Gastroesophageal sphincter (tissue), 4 donors: ENCODE measurements around the gene SYCE1. TPM values are rescaled to one million over a fixed set of nuclear protein-coding genes. Genes with fewer than 3 reads are reported as not detected.

Source experiments
- ATAC-seq: fragments of 150-250 bp; one replicate; pipeline ENCODE4 v1.9.1; 2016; ENCODE audit warnings: mild to moderate bottlenecking, moderate library complexity
- H3K27ac ChIP-seq, 4 donors: fragments of 200-600 bp; sonication (generic) in 3 of 4; 1 replicate in 3 of 4; 2 replicates in 1 of 4; pipeline ENCODE4 v1.5.1; 2016 to 2019
- H3K27me3 ChIP-seq: fragments of 200-600 bp; sonication (generic); one replicate; pipeline ENCODE4 v1.5.1; 2019
- H3K36me3 ChIP-seq, 2 donors: fragments of 200-600 bp; sonication (generic); one replicate each; pipeline ENCODE4 v1.5.1; 2019; ENCODE audit warnings: control low read depth in 1 of 2
- H3K4me1 ChIP-seq, 3 donors: fragments of 200-600 bp; sonication (generic); 1 replicate in 2 of 3; 2 replicates in 1 of 3; pipeline ENCODE4 v1.5.1; 2016 to 2019; ENCODE audit warnings: control low read depth in 2 of 3
- H3K4me3 ChIP-seq, 2 donors: fragments of 200-600 bp; sonication (generic); one replicate each; pipeline ENCODE4 v1.5.1; 2019; ENCODE audit warnings: mild to moderate bottlenecking in 1 of 2, moderate library complexity in 1 of 2
- H3K9me3 ChIP-seq, 3 donors: fragments of 200-600 bp; sonication (generic); one replicate each; pipeline ENCODE4 v1.5.1; 2017 to 2019; ENCODE audit warnings: control low read depth in 2 of 3
- CTCF ChIP-seq, 4 experiments: fragments of 200-600 bp in 2 of 4; fragments of 450-650 bp in 2 of 4; sonication (generic) in 1 of 4; IDR thresholded peaks; one replicate each; pipeline ENCODE4 v1.5.1; 2017 to 2019; ENCODE audit warnings: antibody characterized with exemption in 4 of 4, mild to moderate bottlenecking in 2 of 4, moderate library complexity in 2 of 4
- EP300 ChIP-seq: sonication (generic); formaldehyde crosslinking; IDR thresholded peaks from one replicate; pipeline ENCODE4 v1.6.1; 2017; ENCODE audit warnings: antibody characterized with exemption, mild to moderate bottlenecking
- POLR2A ChIP-seq, 2 donors: fragments of 450-650 bp; IDR thresholded peaks; one replicate each; pipeline ENCODE4 v1.6.1; 2017; ENCODE audit warnings: antibody characterized with exemption in 2 of 2, mild to moderate bottlenecking in 2 of 2, moderate library complexity in 1 of 2
- POLR2AphosphoS5 ChIP-seq: sonication (generic); formaldehyde crosslinking; IDR thresholded peaks from one replicate; pipeline ENCODE4 v1.6.1; 2017; ENCODE audit warnings: antibody characterized with exemption
- WGBS, 2 donors: methylation state at CpG; one replicate each; pipeline ENCODE4 v1.1.5; 2018; ENCODE audit warnings: low coverage in 1 of 2; 5-methylcytosine and 5-hydroxymethylcytosine counted together
- total RNA-seq, 4 donors: library from RNA; depleted of rRNA; stranded (reverse); fragments of >200 nt; gene quantifications; one replicate each; pipeline ENCODE4 v1.1.0, GENCODE V29; 2016

Gene SYCE1
- total RNA-seq, 4 donors from 2014 or later = 0.39 to 10.4 TPM; not detected in 2

GRCh38 chr10:133511408-133511807, 54.0 kb downstream of the SYCE1 start:
- ATAC-seq = no peak
- H3K4me1 ChIP-seq = no peaks in the 10 kb centered on the region
- H3K27me3 ChIP-seq = no peaks in the 10 kb centered on the region
- H3K9me3 ChIP-seq = peaks cover 0 to 18% (median 0%) of the 10 kb centered on the region in 3 donors
- H3K4me3 ChIP-seq = no peak overlapping the region
- H3K36me3 ChIP-seq = peaks cover 0 to 7% of the 10 kb centered on the region in 2 donors
- 83 to 88% methylated on average over 4 of the region's 4 CpGs for WGBS, 2 donors
- TF ChIP-seq POLR2AphosphoS5 (no peak), POLR2A (IDR thresholded peaks at IDR 0.05) (no peak), CTCF (IDR thresholded peaks at IDR 0.05) (no peak), EP300 (no peak)
- no peak overlapping the region for H3K27ac ChIP-seq

DNA sequence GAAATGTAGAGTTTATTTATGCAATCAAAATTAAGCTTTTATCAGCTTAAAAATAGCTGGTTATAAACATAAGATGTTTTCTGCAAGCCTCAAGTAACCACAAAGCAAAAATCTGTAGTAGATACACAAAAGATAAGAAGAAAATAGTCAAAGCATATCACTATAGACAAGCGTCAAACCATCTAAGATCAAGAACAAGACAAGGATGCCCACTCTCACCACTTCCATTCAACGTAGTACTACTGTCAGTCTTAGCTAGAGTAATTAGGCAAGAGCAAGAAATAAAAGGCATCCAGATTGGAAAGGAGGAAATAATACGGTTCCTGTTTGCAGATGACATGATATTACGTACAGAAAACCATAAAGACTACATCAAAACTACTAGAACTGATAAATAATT, 55.7 kb downstream of the SYCE1 start:
- Histone ChIP-seq H3K36me3 (peaks cover 0 to 11% of the 10 kb centered on the region in 2 donors), H3K27me3 (no peaks in the 10 kb centered on the region), H3K4me1 (no peaks in the 10 kb centered on the region), H3K9me3 (peaks cover 0 to 18% (median 0%) of the 10 kb centered on the region in 3 donors), H3K4me3 (no peak overlapping the region), H3K27ac (no peak overlapping the region)
- 73 to 77% methylated on average over 4 of the region's 4 CpGs for WGBS, 2 donors
- TF ChIP-seq POLR2AphosphoS5 (no peak), POLR2A (IDR thresholded peaks at IDR 0.05) (no peak), CTCF (IDR thresholded peaks at IDR 0.05) (no peak), EP300 (no peak)
- ATAC-seq = no peak

Other genes starting within 250 kb of the SYCE1 start
- gene CALY, start 228.7 kb downstream of the SYCE1 start, total RNA-seq = 1 to 10 TPM in 2 of 4 donors, under 1 TPM in 1, not detected in 1; 0.47 to 1.5 (median 1.5) TPM
- not detected for gene PRAP1, start 218.2 kb downstream of the SYCE1 start, total RNA-seq
- gene FUOM, start 207.6 kb downstream of the SYCE1 start, total RNA-seq = 10 to 100 TPM in 2 of 4 donors, 1 to 10 TPM in 2; 5.4 to 15.7 (median 10.8) TPM
- gene ECHS1, start 192.2 kb downstream of the SYCE1 start, total RNA-seq = 10 to 100 TPM; 67.7 to 81.8 (median 72.4) TPM
- gene PAOX, start 186.3 kb downstream of the SYCE1 start, total RNA-seq = 10 to 100 TPM in 2 of 4 donors, 1 to 10 TPM in 2; 7.1 to 14.5 (median 9.6) TPM
- 10 to 100 TPM; 13.2 to 25.9 (median 18.4) TPM for gene MTG1, start 171.4 kb downstream of the SYCE1 start, total RNA-seq
- gene SPRN, start 141.0 kb downstream of the SYCE1 start, total RNA-seq = under 1 TPM in 2 of 4 donors, not detected in 2; 0.12 to 0.35 TPM
- 1 to 10 TPM in 3 of 4 donors, under 1 TPM in 1; 0.27 to 3.9 (median 2.0) TPM for gene SCART1, start 111.6 kb downstream of the SYCE1 start, total RNA-seq
- gene CYP2E1, start 38.2 kb downstream of the SYCE1 start, total RNA-seq = 1 to 10 TPM in 3 of 4 donors, under 1 TPM in 1; 0.22 to 3.1 (median 1.8) TPM
- gene FRG2B, start 61.2 kb upstream of the SYCE1 start, total RNA-seq = not detected